Erythroblast (primary cell): ENCODE results near the gene CERS1.

Experiments used
- GATA1 ChIP-seq: IDR thresholded peaks from 2 replicates; pipeline ENCODE4 v1.6.1; 2011; ENCODE audit warnings: low read depth, mild to moderate bottlenecking, control low read depth, low read length, moderate library complexity
- POLR2A ChIP-seq: IDR thresholded peaks from 2 replicates; pipeline ENCODE4 v1.6.1; 2011; ENCODE audit warnings: mild to moderate bottlenecking, low read length

DNA sequence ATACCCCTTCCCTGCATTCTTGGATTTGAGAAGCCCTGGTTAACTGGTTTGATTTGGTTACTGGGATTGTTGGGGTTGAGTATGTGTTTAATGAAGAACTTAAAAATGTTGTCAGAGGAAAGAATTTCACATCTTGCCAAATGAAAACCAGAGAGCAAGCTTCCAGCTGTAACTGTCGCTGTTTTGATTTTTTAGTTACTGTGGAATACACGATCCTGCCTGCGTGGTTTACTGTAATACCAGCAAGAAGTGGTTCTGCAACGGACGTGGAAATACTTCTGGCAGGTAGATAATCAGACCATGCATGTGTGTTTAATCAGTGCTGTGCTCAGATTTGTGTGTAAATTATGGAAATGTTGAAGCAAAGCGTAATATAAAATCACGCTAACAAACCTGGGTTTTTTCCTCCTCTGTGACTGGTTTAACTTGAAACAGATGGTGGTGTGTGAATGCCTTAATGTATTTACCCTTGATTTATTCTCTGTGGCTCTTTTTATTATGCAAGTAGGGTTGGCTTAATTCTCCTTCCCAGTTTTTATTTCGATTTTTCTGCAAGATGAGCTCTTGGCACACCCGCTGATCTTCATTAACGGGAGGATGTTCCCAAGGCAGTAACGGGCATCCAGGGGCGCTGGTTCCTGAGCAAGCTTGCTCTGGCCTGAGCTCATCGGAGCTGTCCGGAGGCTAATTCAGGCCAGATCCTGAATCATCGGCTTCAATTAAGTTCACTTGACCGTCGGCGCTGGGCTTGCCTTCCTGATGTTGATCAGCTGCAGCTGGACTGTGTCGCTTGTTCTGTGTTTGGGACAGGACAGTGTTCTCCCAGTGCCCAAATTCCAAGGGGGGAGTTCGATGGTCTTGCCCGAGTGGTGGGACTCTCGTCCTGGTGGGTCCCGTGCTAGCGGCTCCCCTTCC lies 48.2 kb downstream of the CERS1 start:
- TF ChIP-seq POLR2A (no peak), GATA1 (no peak)
